ENCODE measurements around the gene HK1. TPM values are rescaled to one million over a fixed set of nuclear protein-coding genes. Genes with fewer than 3 reads are reported as not detected.

Gene HK1
- total and polyA plus RNA-seq, 2 of the 13 experiments (the other 11 are each of a cell fraction or from before 2014, with no cell fraction given), result 0.29 to 1.5 TPM

DNA sequence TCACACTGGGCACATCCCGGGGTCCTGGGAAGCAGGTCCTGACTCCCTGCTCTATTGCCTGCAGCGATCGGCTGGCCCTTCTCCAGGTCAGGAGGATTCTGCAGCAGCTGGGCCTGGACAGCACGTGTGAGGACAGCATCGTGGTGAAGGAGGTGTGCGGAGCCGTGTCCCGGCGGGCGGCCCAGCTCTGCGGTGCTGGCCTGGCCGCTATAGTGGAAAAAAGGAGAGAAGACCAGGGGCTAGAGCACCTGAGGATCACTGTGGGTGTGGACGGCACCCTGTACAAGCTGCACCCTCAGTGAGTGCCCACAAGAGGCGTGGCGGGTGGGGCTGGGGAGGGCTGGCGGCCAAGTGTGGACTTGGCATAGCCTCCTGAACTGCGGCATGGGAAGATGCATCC lies 12.8 kb upstream of the HK1 start:
- intact Hi-C loops (cut with micrococcal nuclease; ENCODE audit: unreplicated experiment) (no loop called here), in situ Hi-C loops (cut with HindIII; ENCODE audit: extremely low pct_ligation_motif_present, low pct_unique_long_range_greater_than_20kb) (no loop called here)
- no TSS peak for BruUV-seq (replicated peaks)
- DNase-seq (ENCODE audit: low spot score) (no peak), ATAC-seq (no peak; the same call in 2 of the 3 replicates), FAIRE-seq (no peak)
- WGBS (ENCODE audit: low lambda C conversion rate), result 95% methylated on average over 13 of the region's 17 CpGs
- Histone ChIP-seq H4K20me1 (ENCODE audit: insufficient read depth, low read length) (no peaks in the 10 kb centered on the region), H3K4me2 (ENCODE audit: low read depth, low read length) (no peak overlapping the region), H3K27ac (ENCODE audit: extremely low read length, insufficient read depth, low read length) (no peak overlapping the region), H3K36me3 (replicated peaks in 1 of 2; ENCODE audit: control insufficient read depth in 1 of 2, insufficient read depth in 2 of 2, low read length in 2 of 2) (no peaks in the 10 kb centered on the region; a peak in 1 of 5 replicates), H3K27me3 (ENCODE audit: control insufficient read depth in 1 of 2, insufficient read depth in 2 of 2, low read length in 2 of 2) (no peaks in the 10 kb centered on the region; a peak in 1 of 5 replicates), H3K4me3 (replicated peaks in 1 of 3; ENCODE audit: insufficient read depth in 1 of 3, low read depth in 2 of 3, low read length in 3 of 3) (no peak overlapping the region), H2AFZ (ENCODE audit: low read length) (no peak overlapping the region), H3K79me2 (ENCODE audit: insufficient read depth, low read length) (no peaks in the 10 kb centered on the region), H3K4me1 (ENCODE audit: insufficient read depth, low read length) (peaks cover 7% of the 10 kb centered on the region; the same call in 1 of the 2 replicates), H3K9me3 (ENCODE audit: low read length) (no peaks in the 10 kb centered on the region), H3K9ac (ENCODE audit: insufficient read depth, low read depth, low read length) (no peak overlapping the region)
- ChIA-PET CTCF (ENCODE audit: low intra/inter-chr PET ratio, low total read pairs) (no interaction called here), POLR2A (no interaction called here)
- no peak for TF ChIP-seq ZNF230 (CRISPR knock-in tag; IDR thresholded peaks at IDR 0.05)
- TF ChIP-seq ZNF563 (CRISPR knock-in tag; IDR thresholded peaks at IDR 0.05), result no peak
- TF ChIP-seq RFX1 (IDR thresholded peaks at IDR 0.05), result no peak
- TF ChIP-seq, protein P1, sequence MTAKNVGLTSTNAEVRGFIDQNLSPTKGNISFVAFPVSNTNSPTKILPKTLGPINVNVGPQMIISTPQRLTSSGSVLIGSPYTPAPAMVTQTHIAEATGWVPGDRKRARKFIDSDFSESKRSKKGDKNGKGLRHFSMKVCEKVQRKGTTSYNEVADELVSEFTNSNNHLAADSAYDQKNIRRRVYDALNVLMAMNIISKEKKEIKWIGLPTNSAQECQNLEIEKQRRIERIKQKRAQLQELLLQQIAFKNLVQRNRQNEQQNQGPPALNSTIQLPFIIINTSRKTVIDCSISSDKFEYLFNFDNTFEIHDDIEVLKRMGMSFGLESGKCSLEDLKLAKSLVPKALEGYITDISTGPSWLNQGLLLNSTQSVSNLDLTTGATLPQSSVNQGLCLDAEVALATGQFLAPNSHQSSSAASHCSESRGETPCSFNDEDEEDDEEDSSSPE (CRISPR knock-in tag; IDR thresholded peaks at IDR 0.05), result no peak
- no peak for TF ChIP-seq BHLHE40 (IDR thresholded peaks at IDR 0.05; ENCODE audit: low read length)
- no peak for TF ChIP-seq FOXA3 (CRISPR knock-in tag; IDR thresholded peaks at IDR 0.05)
- no peak for TF ChIP-seq ZNF446 (CRISPR knock-in tag; IDR thresholded peaks at IDR 0.05)

DNA sequence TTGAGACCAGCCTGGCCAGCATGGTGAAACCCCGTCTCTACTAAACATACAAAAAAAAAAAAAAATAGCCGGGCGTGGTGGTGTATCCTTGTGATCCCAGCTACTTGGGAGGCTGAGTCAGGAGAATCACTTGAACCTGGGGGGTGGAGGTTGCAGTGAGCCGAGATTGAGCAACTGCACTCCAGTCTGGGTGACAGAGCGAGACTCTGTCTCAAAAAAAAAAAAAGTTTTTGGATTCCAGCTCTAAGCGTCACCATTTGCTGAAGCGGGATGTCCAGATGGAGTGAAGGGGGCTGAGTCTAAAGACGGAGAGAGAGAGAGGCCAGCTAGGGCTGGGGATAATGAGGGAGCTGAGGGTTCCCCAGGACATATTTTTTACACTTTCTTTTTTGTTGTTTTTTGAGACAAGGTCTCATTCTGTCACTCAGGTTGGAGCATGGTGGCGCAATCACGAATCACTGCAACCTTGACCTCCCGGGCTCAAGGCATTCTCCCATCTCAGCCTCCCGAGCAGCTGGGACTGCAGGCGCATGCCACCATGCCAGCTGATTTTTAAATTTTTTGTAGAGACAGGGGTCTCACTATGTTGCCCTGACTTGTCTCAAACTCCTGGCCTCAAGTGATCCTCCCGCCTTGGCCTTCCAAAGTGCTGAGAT lies 9.4 kb upstream of the HK1 start:
- CTCF ChIA-PET (ENCODE audit: low intra/inter-chr PET ratio, low total read pairs), result no interaction called here
- Histone ChIP-seq H3K79me2 (ENCODE audit: insufficient read depth, low read length) (no peaks in the 10 kb centered on the region), H3K36me3 (replicated peaks in 1 of 2; ENCODE audit: control insufficient read depth in 1 of 2, insufficient read depth in 2 of 2, low read length in 2 of 2) (no peaks in the 10 kb centered on the region), H3K4me3 (replicated peaks in 1 of 3; ENCODE audit: insufficient read depth in 1 of 3, low read depth in 2 of 3, low read length in 3 of 3) (no peak overlapping the region), H3K4me2 (ENCODE audit: low read depth, low read length) (no peak overlapping the region), H3K27me3 (ENCODE audit: control insufficient read depth in 1 of 2, insufficient read depth in 2 of 2, low read length in 2 of 2) (no peaks in the 10 kb centered on the region; a peak in 1 of 5 replicates), H3K9me3 (ENCODE audit: low read length) (no peaks in the 10 kb centered on the region), H3K27ac (ENCODE audit: extremely low read length, insufficient read depth, low read length) (no peak overlapping the region), H3K9ac (ENCODE audit: insufficient read depth, low read depth, low read length) (no peak overlapping the region), H3K4me1 (ENCODE audit: insufficient read depth, low read length) (peaks cover 7% of the 10 kb centered on the region; the same call in 1 of the 2 replicates), H4K20me1 (ENCODE audit: insufficient read depth, low read length) (no peaks in the 10 kb centered on the region), H2AFZ (ENCODE audit: low read length) (no peak overlapping the region)
- no TSS peak for BruUV-seq (replicated peaks)
- intact Hi-C loops (cut with micrococcal nuclease; ENCODE audit: unreplicated experiment), result no loop called here
- WGBS (ENCODE audit: low lambda C conversion rate), result 60% methylated on average over 14 of the region's 14 CpGs
- POLR2A ChIA-PET, result no interaction called here
- FAIRE-seq (no peak), DNase-seq (ENCODE audit: low spot score) (no peak), ATAC-seq (no peak)
- in situ Hi-C loops (cut with HindIII; ENCODE audit: extremely low pct_ligation_motif_present, low pct_unique_long_range_greater_than_20kb), result no loop called here
- TF ChIP-seq NR2F6 (IDR thresholded peaks at IDR 0.05) (no peak), NR2F6 (CRISPR knock-in tag; IDR thresholded peaks at IDR 0.05) (0 out of 2 replicates have a peak, but pooled peaks have one; percentile 15), SOX5 (CRISPR knock-in tag; IDR thresholded peaks at IDR 0.05; ENCODE audit: borderline replicate concordance) (no peak), CSRNP2 (CRISPR knock-in tag; conservative IDR thresholded peaks at IDR 0.05; ENCODE audit: low read depth) (no peak)

Data from HepG2 (cell line).